NCI-H1048 (cell line): ENCODE measurements around the gene RAD51D.
"Not testable (repeated sequence)": the region's sequence is repeated elsewhere in the genome, so short reads cannot be mapped to it uniquely, and the experiment has no call there.

Experiments used
- DNase-seq: peaks from one replicate; lab custom pipeline; 2025; lab: John Stamatoyannopoulos, UW

The RAD51D gene

GRCh38 chr17:35119370-35120165, at the start of gene RAD51D:
TSS of gene RAD51D (minus strand) at chr17:35119860. CDS start at chr17:35119613, 247 bp downstream.
- DNase-seq = peak; percentile 47

GRCh38 chr17:35167666-35168065, 48.0 kb upstream of the RAD51D start:
- DNase-seq = no peak

- DNase-seq = no peak
Measured at GRCh38 chr17:35167046-35167445, 47.4 kb upstream of the RAD51D start.

- DNase-seq = no peak
Measured at GRCh38 chr17:35166526-35166925, 46.9 kb upstream of the RAD51D start.

- DNase-seq = no peak
Measured at GRCh38 chr17:35164716-35165115, 45.1 kb upstream of the RAD51D start.

- DNase-seq = no peak
Measured at GRCh38 chr17:35163886-35164285, 44.2 kb upstream of the RAD51D start.

GRCh38 chr17:35162755-35163154, 43.1 kb upstream of the RAD51D start:
- no peak for DNase-seq

- DNase-seq = no peak
Measured at GRCh38 chr17:35161281-35161761, 41.7 kb upstream of the RAD51D start.

GRCh38 chr17:35160354-35161201, 40.9 kb upstream of the RAD51D start:
- DNase-seq = no peak

GRCh38 chr17:35159940-35160339, 40.3 kb upstream of the RAD51D start:
- no peak for DNase-seq

GRCh38 chr17:35155246-35155645, 35.6 kb upstream of the RAD51D start:
- DNase-seq = no peak

- DNase-seq = no peak
Measured at GRCh38 chr17:35154196-35155165, 34.8 kb upstream of the RAD51D start.

- no peak for DNase-seq
Measured at GRCh38 chr17:35152421-35153140, 32.9 kb upstream of the RAD51D start.

GRCh38 chr17:35151080-35151479, 31.4 kb upstream of the RAD51D start:
- not testable (repeated sequence) for DNase-seq

- DNase-seq = no peak
Measured at GRCh38 chr17:35149941-35150340, 30.3 kb upstream of the RAD51D start.

GRCh38 chr17:35148144-35148543, 28.5 kb upstream of the RAD51D start:
- no peak for DNase-seq

GRCh38 chr17:35147375-35147905, 27.8 kb upstream of the RAD51D start, which contains the start of gene UNC45B:
TSS of gene UNC45B (plus strand) at chr17:35147817. CDS start at chr17:35148264, 447 bp downstream.
- DNase-seq = no peak

- no peak for DNase-seq
Measured at GRCh38 chr17:35146214-35146833, 26.7 kb upstream of the RAD51D start.

GRCh38 chr17:35144840-35145239, 25.2 kb upstream of the RAD51D start:
- DNase-seq = no peak

- DNase-seq = no peak
Measured at GRCh38 chr17:35142467-35142796, 22.8 kb upstream of the RAD51D start.
